M059J (cell line): ENCODE data around the gene GUCA2A. TPM values are rescaled to one million over a fixed set of nuclear protein-coding genes. Genes with fewer than 3 reads are reported as not detected.

ENCODE experiments used
- DNase-seq: peaks from one replicate; pipeline ENCODE4 v3.0.0-alpha.2; 2012; ENCODE audit warnings: low read depth
- total RNA-seq: library from RNA; depleted of rRNA; stranded (reverse); fragments of >200 nt; shearing (Covaris generic); gene quantifications from 2 replicates; pipeline ENCODE4 v1.2.3, GENCODE V29; 2014

The GUCA2A gene
- total RNA-seq, 1 experiment from 2014 or later = not detected

- DNase-seq = peak; percentile 86
Observed at GRCh38 chr1:42177541-42177981, 13.0 kb upstream of the GUCA2A start.

- peak; percentile 62 for DNase-seq
Observed at GRCh38 chr1:42176902-42177519, 12.5 kb upstream of the GUCA2A start.

- DNase-seq = no peak
Observed at GRCh38 chr1:42175314-42176054, 10.9 kb upstream of the GUCA2A start.

GRCh38 chr1:42173961-42174735 lies 9.6 kb upstream of the GUCA2A start:
- no peak for DNase-seq

- peak; percentile 43 for DNase-seq
Observed at GRCh38 chr1:42173155-42173933, 8.8 kb upstream of the GUCA2A start.

- no peak for DNase-seq
Observed at GRCh38 chr1:42172381-42173133, 8.0 kb upstream of the GUCA2A start.

- no peak for DNase-seq
Observed at GRCh38 chr1:42171679-42172266, 7.2 kb upstream of the GUCA2A start.

- no peak for DNase-seq
Observed at GRCh38 chr1:42170779-42171621, 6.5 kb upstream of the GUCA2A start.

- DNase-seq = no peak
Observed at GRCh38 chr1:42168763-42169162, 4.2 kb upstream of the GUCA2A start.

GRCh38 chr1:42168391-42168670 lies 3.8 kb upstream of the GUCA2A start:
- DNase-seq = no peak

- DNase-seq = no peak
Observed at GRCh38 chr1:42167611-42168390, 3.3 kb upstream of the GUCA2A start.

- peak; percentile 91 for DNase-seq
Observed at GRCh38 chr1:42165511-42166210, 1.1 kb upstream of the GUCA2A start.

- no peak for DNase-seq
Observed at GRCh38 chr1:42163536-42164503, 725 bp downstream of the GUCA2A start.

- no peak for DNase-seq
Observed at GRCh38 chr1:42163114-42163513, 1.4 kb downstream of the GUCA2A start.

- DNase-seq = peak; percentile 58
Observed at GRCh38 chr1:42162181-42162580, 2.4 kb downstream of the GUCA2A start.

- DNase-seq = no peak
Observed at GRCh38 chr1:42158189-42158588, 6.4 kb downstream of the GUCA2A start.

- peak; percentile 24 for DNase-seq
Observed at GRCh38 chr1:42157667-42158066, 6.9 kb downstream of the GUCA2A start.
